Activated CD8-positive, alpha-beta memory T cell treated with anti-CD3 and anti-CD28 coated beads, Interleukin-2, amount 50 U/mL, for 1 hour (primary cell): ENCODE data around the gene SUSD6.

Experiments
- DNase-seq: peaks from one replicate; pipeline ENCODE4 v3.0.0-alpha.2; 2020; ENCODE audit errors: extremely low read depth

Gene SUSD6

DNA sequence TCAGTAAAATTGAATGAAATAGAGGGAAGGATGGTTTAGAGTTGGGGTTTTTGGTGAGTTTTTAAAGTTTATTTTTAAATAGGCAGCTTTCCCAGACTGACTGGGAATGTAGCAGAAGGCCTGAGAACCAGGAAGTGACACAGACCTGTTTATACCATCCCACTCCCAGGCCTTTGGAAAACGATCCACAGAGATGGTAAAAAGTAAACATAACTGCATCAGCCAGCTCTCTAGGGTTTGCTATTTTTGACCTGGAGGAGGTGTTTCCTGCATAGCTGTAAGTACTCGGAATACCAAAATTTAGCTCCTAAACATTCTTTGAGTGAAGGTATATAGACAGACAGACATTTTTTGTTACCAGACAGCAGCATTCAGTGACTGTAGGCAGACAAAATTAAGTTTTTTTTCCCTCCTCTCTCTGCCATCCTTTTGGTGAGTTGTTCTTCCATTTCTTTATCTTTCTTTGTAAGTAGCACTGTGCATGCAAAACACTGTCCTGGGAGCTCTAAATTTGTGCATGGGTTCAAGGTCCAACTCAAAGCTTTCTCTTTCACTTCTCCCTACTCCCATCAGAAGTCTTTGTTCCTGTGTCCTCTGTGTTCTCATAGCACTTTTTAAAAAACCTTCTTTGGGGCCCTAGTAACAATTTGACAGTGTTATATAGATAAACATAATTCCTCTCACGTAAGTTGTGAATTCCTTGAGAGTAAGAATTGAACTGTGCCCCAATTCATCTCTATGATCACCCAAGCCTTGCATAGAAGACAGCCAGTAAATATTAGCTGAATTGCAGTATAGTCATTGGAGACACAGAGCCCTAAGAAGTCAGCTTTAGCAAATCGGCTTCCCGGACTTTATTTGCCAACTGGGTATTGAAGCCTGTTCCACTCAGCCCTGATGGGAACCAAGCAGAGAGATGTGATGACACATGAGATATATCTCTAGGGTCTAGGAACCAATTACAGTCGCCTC is 37.4 kb downstream of the SUSD6 start:
- no peak for DNase-seq

DNA sequence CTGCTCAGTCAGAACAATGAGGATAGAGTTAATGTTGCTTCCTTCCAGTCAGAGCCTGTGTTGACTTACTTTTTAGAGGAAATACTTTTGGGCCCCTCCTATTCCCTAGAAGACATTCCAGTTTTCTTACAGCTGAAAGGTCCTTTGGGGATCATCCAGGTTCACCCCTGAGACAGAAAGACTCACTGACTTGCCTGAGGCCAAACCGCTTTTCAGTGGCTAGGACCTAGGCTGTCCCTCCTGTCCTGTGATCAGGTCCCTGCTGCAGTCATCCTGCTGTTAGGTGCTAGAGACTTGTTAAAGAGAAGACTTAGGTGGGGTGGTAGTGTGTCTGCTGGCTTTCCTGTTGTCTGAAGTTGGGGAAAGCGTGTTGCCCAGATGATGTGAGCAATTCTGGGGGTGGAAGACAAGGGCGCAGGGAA is 39.6 kb downstream of the SUSD6 start:
- no peak for DNase-seq

DNA sequence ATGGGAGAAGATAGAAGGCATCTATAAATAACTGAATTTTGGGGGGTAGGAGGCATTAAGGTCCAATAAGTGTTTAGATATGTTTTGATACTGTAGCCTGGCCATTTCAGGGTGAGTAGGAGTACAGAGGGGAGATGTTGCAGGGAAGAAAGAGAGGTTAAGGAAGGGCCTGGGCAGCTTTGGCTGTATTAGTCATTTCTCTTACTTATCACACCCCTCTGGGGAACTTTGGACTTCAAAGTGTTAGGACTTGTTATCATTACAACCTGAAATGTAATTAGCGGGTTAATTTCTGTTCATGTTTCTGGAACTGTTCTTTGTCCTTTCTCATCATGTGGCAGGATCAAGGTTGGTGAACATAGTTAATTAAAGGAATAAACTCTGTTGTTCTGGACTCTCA is 40.3 kb downstream of the SUSD6 start:
- no peak for DNase-seq

DNA sequence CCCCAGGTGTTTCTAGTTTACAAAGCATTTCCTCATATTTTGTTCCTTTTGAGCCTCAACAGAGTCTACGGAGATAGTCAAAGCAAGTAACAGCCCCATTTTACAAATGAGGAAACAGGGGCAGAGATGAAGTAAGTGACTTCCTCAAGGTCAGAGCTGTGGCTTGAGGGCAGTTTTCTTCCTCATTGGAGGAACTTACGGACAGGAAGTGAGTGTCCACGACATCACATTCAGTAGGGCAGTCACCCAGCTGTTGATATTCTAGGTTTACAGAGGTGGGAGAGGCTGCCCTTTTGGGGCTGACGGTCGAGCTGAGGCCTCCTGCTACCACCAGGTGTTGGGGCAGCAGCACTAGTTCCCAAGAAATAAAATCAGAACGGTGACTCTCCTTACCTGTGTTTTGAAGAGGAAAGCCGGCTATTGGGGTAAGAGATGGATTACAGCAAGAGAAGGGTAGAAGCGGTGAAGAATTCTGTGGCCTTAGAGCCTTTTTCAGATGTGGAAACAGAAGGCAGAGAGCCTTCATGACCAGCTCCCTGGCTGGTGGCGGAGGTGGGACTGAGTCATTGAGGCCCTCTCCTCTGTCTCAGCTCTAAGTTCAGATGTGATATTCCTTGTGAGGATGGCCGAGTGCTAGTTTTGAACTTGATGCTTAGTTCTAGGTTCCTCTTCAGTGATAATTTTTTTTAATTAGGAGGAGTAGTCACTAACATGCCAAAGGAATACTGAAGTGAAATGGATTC is 41.7 kb downstream of the SUSD6 start:
- no peak for DNase-seq

DNA sequence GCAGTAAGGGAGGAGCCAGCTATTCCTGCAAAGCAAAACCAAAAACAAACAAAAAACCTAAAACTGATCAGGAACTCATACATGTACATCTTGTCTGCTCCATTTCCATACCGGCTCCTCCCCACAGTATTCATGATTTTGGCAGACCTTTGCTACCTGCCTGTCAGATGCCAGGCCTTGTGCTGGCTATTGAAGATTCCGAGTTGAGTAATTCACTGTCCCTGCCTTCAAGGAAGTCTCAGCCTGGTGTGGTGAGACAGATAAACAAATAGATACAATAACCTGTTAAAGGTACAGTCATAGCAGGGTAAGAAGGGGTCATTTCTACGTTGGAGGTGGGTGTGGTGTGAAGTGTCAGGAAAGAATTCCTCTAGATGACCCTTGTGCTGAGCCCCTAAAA is 42.7 kb downstream of the SUSD6 start:
- no peak for DNase-seq

DNA sequence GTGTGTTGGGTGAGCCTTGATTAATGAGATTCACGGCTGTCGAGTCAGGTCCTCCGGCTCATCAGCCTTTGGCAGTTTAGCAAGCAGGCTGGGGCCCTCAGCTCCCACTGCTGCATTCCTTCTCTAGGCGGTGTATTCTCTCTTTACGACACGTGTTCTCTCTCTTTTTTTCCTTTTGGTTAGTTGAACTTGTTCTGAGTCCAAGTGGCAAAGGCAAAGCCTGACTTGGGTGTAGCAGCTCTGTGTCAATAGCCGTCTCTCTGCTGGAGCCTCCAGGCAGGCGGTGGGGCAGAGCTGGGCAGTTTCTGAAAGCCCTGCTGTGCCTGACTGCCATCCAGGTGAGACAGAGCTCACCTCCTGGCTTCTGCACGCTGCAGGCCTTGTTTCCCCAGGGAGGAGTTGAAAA is 46.6 kb downstream of the SUSD6 start:
- DNase-seq = no peak

DNA sequence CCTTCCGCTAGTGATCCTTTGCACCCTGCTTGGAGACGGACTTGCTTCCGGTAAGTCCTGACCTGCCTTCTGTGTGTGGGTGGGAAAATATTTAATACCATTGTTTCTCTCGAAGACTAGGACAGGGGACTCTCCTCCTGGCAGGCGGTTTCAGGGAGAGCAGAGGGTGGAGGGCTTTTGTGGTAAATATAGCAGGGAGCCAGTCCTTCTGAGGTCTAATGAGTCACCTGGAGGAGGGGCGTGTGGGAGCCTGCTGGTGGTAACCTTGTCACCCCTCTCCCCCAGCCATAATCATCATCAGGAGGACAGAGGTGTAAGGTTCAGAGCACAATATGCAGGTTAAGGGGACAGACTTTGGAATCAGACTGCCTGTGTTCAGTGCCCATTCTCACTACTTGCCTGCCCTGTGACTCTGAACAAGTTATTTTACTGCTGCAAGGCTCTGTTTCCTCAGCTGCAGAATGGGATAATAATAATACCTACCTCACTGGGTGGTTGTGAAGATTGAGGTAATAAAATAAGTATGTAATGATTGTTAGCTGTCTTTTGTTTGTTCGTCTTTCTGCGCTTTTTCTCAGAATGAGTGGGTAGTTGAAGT is 47.4 kb downstream of the SUSD6 start:
- no peak for DNase-seq

DNA sequence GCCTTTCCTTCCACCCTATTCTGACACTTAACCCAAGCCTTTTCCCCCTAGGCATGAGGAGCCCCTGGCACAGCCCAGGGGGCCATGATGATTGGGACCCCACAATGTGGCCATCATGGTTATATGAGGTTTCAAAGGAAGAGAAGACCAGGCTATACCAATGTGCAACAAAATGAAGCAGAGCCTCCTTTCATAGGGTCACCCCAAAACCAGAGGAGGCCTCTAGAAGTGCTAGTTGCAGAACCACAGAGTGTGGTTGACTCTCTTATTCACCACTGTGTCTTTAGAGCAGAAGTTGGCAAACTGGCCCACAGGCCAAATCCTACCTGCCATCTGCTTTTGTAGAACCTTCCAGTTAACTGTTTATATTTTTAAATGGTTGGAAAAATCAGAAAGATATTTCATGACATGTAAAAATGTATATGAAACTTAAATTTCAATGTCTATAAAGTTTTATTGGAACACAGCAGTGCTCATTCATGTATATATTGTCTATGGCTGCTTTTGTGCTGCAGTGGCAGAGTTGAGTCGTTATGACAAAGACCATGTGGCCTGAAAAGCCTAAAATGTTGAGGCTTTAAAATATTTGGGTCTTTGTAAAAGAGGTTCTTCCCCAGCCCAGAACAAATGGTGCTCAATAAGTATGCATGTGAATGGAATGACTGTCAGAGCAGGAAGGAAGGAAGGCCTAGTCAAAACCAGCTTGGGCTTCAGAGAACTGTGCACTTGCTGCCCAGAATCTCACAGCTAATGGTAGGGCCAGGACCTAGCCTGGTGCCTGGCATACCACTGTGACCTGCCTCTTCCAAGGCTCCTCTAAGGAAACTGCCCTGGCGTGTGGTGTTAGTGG is 49.2 kb downstream of the SUSD6 start:
- DNase-seq = no peak

DNA sequence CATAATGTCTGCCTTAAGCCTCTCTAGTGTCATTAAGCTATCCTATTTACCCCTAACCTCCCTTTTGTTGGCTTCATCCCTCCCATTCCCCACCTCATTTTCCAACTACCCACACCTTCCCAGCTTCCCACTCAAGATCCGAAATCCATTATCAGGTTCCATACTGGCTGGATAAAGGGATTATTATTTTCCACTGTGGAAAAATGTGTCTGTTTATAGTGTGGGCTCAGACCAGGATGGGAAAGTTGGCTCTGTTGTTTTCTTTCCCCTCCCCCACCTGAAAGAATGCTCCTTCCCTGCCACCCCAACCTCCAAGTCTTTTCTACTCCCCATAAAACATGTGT is 49.8 kb downstream of the SUSD6 start:
- no peak for DNase-seq

DNA sequence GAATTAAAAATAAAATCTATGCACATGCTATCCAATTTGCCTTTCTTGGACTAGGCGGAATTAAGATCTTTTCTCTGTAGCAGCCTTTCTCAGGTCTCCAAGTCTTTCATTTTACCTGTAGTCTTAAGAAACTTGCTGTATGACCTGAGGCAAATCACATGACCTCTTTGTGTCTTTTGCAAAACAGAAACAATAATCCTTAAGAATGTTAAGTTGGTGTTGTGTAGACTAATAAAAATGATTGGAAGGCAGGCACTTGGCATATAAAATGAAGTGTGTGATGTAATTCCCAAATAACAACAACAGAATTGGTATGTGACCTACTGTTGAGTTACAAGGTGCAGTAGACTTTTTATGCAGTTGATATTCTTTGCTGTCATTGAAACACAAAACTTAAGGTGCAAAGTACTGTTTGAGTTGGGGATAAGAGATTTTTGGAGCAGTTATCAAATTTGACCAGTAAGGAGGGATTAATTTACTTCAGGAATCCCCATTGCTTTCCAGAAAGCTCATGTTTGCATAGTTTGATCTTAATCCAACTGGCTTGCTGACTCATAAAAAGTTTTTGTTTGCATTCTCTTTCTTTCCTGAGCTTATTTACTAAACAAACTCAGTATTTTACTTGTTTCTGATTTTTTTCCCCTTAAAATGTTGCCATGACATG is 51.4 kb downstream of the SUSD6 start:
- DNase-seq = no peak

DNA sequence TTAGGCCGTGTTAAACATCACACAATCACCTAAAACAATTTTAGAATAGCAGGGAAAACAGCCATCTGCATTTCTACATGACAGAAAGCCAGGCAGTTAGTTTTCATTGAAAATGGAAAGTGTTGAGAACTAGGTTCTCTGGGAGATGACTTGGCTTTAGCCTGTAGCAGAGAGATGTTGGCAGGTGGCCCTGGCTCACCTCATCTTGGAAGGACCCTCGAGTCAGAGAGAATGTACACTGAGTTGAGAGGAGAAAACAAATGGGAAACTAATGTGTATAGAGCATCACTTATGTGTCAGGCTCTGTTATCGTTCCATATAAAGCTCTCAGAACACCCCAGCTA is 51.9 kb downstream of the SUSD6 start:
- no peak for DNase-seq

DNA sequence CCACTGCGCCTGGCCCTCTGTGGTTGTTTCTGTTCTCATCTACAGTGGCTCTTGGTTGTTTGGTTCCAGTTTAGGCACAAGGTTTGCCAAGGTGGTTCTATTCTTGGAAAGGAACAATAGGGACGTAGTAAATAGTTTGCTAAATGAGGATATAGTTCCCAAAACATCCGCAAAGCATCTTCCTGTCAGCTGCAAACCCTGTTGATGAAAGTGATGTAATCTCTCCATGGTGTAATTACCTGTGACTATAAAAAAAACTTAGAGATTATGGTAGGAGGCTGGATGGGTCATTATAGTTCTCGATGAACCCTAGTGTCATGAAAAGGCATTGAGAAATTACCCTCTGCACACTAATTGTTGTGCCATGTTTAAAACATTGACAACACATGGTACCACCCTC is 52.9 kb downstream of the SUSD6 start:
- DNase-seq = no peak

DNA sequence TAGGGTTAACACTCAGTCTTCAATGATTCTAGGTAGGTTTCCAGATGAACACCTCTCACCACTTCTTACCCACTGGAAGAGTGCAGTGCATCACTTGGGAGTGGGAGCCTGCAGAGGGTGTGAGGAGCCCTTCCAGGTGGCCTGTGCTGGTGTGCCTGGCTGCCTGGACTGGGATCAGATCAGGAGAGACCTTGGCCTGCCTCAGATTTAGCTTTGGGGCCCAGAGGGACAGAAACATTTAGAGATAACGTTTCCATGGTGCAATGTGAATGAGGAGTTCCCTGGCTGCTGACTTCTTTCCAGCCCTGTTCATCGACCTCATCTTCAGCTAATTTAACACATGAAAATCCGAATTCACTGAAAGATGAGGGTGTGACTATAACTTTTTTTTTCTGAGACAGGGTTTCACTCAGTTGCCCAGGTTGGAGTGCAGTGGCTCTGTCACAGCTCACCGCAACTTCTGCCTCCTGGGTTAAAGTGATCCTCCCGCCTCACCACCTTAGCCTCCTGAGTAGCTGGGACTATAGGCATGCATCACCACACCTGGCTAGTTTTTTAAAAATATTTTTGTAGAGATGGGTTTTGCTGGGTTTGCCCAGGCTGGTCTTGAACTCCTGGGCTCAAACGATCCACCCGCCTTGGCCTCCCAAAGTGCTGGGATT is 53.6 kb downstream of the SUSD6 start:
- no peak for DNase-seq

DNA sequence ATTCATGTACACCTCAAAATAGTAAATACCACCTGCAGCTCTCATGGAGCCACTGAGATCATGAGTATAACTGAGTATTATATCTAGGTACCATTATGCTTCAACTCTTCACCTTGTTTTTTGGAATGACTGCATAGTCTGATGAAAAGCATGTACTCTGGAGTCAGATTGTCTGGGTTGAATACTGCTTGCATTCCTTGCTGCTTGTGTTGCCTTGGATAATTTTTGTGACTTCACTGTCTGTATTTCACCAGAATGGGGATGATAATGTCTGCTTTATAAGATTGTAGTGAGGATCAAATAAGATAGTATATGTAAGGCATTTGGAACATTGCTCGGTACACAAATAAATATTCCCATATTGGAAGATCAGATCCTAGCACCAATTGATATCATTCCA is 54.2 kb downstream of the SUSD6 start:
- no peak for DNase-seq

DNA sequence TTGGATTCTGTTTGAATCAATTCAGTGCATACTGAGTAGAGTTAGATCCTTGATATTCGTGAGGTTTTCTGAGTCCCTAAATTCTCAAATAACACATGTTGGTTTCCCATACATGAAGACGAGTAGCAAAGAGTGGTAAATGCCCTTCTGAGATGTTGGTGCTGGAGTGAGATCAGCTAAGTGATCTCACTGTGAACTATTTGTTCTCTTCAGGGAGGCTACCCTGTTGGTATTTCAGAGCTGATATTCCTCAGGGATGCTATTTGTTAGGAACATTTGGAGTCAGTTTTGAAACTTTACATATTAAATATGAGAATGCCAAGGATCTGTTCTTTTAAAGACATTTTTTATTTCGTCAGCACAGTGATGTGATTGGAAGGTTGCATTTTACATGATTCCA is 54.7 kb downstream of the SUSD6 start:
- DNase-seq = no peak

DNA sequence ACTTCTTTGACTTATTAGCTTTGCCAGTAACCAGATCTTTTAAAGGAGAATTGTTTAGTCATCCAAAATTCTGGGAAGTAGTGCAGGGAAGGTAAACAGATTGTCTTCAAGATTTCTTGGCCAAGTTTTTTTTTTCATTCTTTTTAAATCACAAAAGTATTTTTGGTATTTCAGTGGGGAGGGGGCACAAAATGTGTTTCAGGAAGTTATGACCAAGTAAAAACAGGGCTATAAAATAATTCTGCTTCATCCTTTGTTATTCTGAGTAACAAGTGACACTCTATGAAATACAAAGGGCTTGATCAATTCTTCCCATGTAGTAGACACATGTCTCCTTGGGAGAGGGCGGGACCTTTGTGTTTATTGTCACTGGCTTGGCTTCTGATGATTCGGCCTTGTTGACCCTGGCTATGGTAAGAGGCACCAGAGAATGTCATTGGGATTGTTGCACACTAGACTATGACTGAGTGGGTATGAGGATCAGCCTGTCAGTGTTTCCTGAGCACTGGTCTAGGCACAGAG is 55.4 kb downstream of the SUSD6 start:
- no peak for DNase-seq

DNA sequence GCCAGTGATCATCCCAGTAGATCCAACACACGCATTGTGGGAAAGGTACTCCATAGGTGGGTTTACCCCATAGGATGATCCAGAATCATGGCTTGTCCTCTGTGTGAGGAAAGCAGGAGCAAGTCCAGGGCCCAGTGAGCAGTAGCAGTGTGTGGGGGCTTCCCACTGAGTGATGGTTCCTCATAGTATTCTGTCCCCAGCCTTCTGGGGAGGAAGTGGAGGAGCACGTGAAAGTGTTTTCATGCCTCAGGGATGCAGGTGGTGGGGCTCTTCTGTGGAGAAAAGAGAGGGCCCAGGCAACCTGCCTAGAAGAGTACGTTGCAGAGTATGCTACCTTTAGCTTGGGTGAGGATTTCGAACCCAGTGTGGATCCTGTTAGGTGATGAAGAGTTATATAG is 56.5 kb downstream of the SUSD6 start:
- DNase-seq = no peak

DNA sequence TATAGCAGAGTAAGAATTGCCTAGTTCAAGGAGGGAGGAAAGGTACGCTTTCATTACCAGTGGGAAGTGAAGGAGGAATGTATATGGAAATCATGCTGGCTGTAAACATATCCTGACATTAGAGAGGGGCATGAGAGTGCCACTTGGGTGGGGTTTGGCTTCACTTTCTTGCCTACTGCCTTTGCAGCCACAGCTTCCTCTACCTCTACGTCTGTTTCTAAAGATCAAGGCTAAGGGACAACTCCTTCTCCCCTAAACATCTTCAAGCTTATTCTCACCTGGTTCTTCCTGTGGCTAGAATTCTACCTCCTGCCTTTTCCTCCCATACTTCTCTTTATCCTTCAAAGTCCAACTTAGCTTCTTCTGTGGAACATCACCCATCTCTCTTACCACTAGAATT is 58.0 kb downstream of the SUSD6 start:
- DNase-seq = no peak

DNA sequence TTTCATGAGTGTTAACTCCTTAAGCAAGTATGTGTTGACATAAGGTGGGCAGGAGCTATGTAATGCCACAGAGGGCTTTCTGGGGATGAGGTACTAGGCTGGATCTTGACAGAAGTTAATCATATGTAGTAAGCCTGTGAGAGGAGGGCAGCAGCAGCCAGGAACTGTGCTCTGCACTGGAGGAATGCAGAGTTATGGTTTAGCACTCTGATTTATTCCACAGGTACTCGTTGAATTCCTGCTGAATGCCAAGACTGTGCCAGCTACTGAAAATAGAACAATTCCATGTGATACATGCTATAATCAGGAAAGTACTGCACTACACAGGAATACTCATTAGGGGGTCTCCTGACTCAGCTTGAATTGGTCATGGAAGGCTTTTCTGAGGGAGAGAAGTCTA is 58.7 kb downstream of the SUSD6 start:
- DNase-seq = no peak

DNA sequence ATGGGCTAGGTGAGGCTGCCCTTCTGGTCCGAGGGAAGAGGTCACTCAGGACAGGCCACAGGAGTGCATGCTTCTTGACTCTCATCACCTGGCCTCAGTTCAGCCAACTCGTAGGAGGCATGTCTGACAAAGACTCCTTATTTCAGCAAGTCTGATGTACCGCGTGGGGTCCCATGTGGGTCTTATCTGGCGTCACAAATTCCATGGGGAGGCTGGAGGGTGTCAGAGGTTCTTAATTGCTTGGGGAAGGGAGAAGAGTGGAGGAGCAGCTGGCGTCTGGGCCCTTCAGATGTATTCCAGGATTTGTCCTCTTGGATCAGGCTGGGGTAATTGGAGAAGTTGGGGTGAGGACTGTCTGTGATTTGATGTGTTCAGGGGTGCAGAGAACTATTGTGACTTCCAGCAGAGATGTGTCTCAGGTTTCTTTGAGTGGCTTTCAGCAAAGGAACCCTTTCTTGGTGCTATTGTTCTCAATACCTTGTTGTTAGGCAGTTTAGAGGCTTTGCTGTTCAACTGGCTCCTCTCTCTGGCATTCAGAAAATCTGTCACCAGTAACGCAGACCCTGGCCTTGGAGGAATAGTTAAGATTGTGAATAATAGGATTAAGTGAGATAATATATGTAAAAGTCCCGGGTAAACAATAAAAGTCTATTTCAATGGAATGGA is 60.1 kb downstream of the SUSD6 start:
- DNase-seq = no peak
